Ovary (tissue), 9 donors: ENCODE results near the gene ZCCHC17. TPM values are rescaled to one million over a fixed set of nuclear protein-coding genes. Genes with fewer than 3 reads are reported as not detected.

Source experiments
- DNase-seq, 5 donors: peaks; one replicate each; pipeline ENCODE4 v3.0.0-alpha.2; 2019 to 2020
- H3K27ac ChIP-seq, 2 donors: fragments of 200-600 bp; one replicate each; pipeline versions ENCODE4 v1.5.1 to v1.8.0; 2019 to 2022
- H3K27me3 ChIP-seq: fragments of 200-600 bp; one replicate; pipeline ENCODE4 v1.8.0; 2022
- H3K36me3 ChIP-seq: fragments of 200-600 bp; sonication (generic); one replicate; pipeline ENCODE4 v1.5.1; 2019
- H3K4me1 ChIP-seq: one replicate; pipeline ENCODE4 v1.8.1; 2013; ENCODE audit warnings: mild to moderate bottlenecking, moderate library complexity; ENCODE audit not compliant: insufficient read depth
- H3K4me3 ChIP-seq: fragments of 200-600 bp; sonication (generic); one replicate; pipeline ENCODE4 v1.5.1; 2017
- H3K9me3 ChIP-seq, 2 donors: fragments of 200-600 bp in 1 of 2; sonication (generic) in 1 of 2; one replicate each; pipeline versions ENCODE4 v1.5.1 to v1.8.1; 2013 to 2019; ENCODE audit warnings: mild to moderate bottlenecking in 1 of 2, moderate library complexity in 1 of 2
- CTCF ChIP-seq, 3 donors: fragments of 450-650 bp in 2 of 3; fragments of 200-600 bp in 1 of 3; IDR thresholded peaks; one replicate each; pipeline versions ENCODE4 v1.5.1 to v1.8.0; 2016 to 2022; ENCODE audit warnings: antibody characterized with exemption in 3 of 3, mild to moderate bottlenecking in 1 of 3
- EP300 ChIP-seq: sonication (generic); formaldehyde crosslinking; IDR thresholded peaks from one replicate; pipeline ENCODE4 v1.6.1; 2017; ENCODE audit warnings: antibody characterized with exemption
- POLR2A ChIP-seq: fragments of 450-650 bp; IDR thresholded peaks from one replicate; pipeline ENCODE4 v1.6.1; 2017; ENCODE audit warnings: antibody characterized with exemption, mild to moderate bottlenecking, moderate library complexity
- WGBS, 3 donors: extraction: QIAGEN DNeasy Blood & Tissue Kit in 1 of 3; methylation state at CpG; one replicate each; pipeline versions ENCODE4 v1.1.5 to v1.1.7; 2013 to 2017; 5-methylcytosine and 5-hydroxymethylcytosine counted together
- intact Hi-C, 4 donors: fragments of 100-400 bp; cut with DNase I; formaldehyde crosslinking; loops; one replicate each; pipeline versions ENCODE4 v1.11.0 to v1.15.1; 2022 to 2023
- polyA plus RNA-seq, 2 donors: library from polyadenylated mRNA; stranded (reverse); fragments of 200-250 nt in 1 of 2; fragments of 350-450 nt in 1 of 2; fragmentation: Illumina TruSeq in 1 of 2; extraction: RNeasy Lipid Tissue Mini Kit (QIAGEN cat#74804) in 1 of 2; gene quantifications; one replicate each; pipeline ENCODE4 v1.2.3, GENCODE V29; 2013 to 2014
- total RNA-seq, 7 donors: library from RNA; depleted of rRNA in 2 of 7; stranded (reverse); fragments of >200 nt in 2 of 7; fragmentation: NEBNext Ultra II Directional in 3 of 7; extraction: Animal tissue kit (Norgen Biotek cat#: 25700) in 3 of 7; gene quantifications; one replicate each; pipeline versions ENCODE4 v1.1.0 to v1.2.4, GENCODE V29; 2016 to 2023
- donor health status: DM: no; HTN: no; CAD: no; lungs with moderate emphysema.
- donor health status: DM: no; HTN: no; CAD: no.
- donor health status: Bipolar disorder and iron deficiency.
- donor health status: DM: yes; HTN: yes; CAD: no.
- donor health status: DM: no; HTN: no; CAD: no.
- donor health status: DM: yes; HTN: yes; CAD: no.

Gene ZCCHC17
- total and polyA plus RNA-seq, 9 donors: 16.0 to 48.5 (median 23.0) TPM

GRCh38 chr1:31289021-31289420 is 7.8 kb upstream of the ZCCHC17 start:
- Histone ChIP-seq H3K9me3 (no peaks in the 10 kb centered on the region), H3K27ac (no peak overlapping the region)
- 81 to 85% (median 84%) methylated on average over 4 of the region's 4 CpGs for WGBS, 3 donors

GRCh38 chr1:31295874-31296485 is 852 bp upstream of the ZCCHC17 start:
- Histone ChIP-seq H3K9me3 (no peaks in the 10 kb centered on the region), H3K27me3 (no peaks in the 10 kb centered on the region), H3K4me1 (peaks cover 12% of the 10 kb centered on the region), H3K27ac (peak overlapping the region in 1 of 2 donors; percentile 33), H3K4me3 (peak overlapping the region; percentile 99), H3K36me3 (no peaks in the 10 kb centered on the region)
- no peak for DNase-seq
- TF ChIP-seq POLR2A: no peak
- no peak for TF ChIP-seq EP300
- TF ChIP-seq CTCF (IDR thresholded peaks at IDR 0.05): no peak
- intact Hi-C loops: no loop called here
- WGBS, 3 donors: 11 to 15% (median 13%) methylated on average over 17 of the region's 17 CpGs

More at GRCh38 chr1:31289021-31289420, 7.8 kb upstream of the ZCCHC17 start:
- Histone ChIP-seq H3K4me1 (no peaks in the 10 kb centered on the region), H3K4me3 (no peak overlapping the region), H3K36me3 (no peaks in the 10 kb centered on the region), H3K27me3 (no peaks in the 10 kb centered on the region)
- no peak for DNase-seq
- intact Hi-C loops: no loop called here
- no peak for TF ChIP-seq POLR2A
- no peak for TF ChIP-seq EP300
- no peak for TF ChIP-seq CTCF (IDR thresholded peaks at IDR 0.05)

GRCh38 chr1:31297277-31298247 is 730 bp downstream of the ZCCHC17 start:
- 1 to 4% (median 4%) methylated on average over 23 of the region's 23 CpGs for WGBS, 3 donors
- no peak for DNase-seq
- no peaks in the 10 kb centered on the region for H3K9me3 ChIP-seq
- intact Hi-C loops: no loop called here
- H3K36me3 ChIP-seq: no peaks in the 10 kb centered on the region
- peak overlapping the region in 1 of 2 donors; percentile 63 for H3K27ac ChIP-seq
- peaks cover 12% of the 10 kb centered on the region for H3K4me1 ChIP-seq
- TF ChIP-seq CTCF (IDR thresholded peaks at IDR 0.05) (no peak), EP300 (no peak), POLR2A (no peak)
- no peaks in the 10 kb centered on the region for H3K27me3 ChIP-seq
- H3K4me3 ChIP-seq: peak overlapping the region; percentile 99

- Histone ChIP-seq H3K27me3 (no peaks in the 10 kb centered on the region), H3K4me1 (peaks cover 12% of the 10 kb centered on the region), H3K4me3 (no peak overlapping the region), H3K36me3 (no peaks in the 10 kb centered on the region), H3K9me3 (no peaks in the 10 kb centered on the region), H3K27ac (no peak overlapping the region)
- intact Hi-C loops: no loop called here
- no peak for DNase-seq
- 88 to 100% (median 97%) methylated on average over 1 of the region's 1 CpG for WGBS, 3 donors
- TF ChIP-seq CTCF (IDR thresholded peaks at IDR 0.05) (no peak), POLR2A (no peak), EP300 (no peak)
These were observed 2.5 kb downstream of the ZCCHC17 start for GRCh38 chr1:31299365-31299764.
